ENCODE results near the gene NTN3.
"Not testable (repeated sequence)": the region's sequence is repeated elsewhere in the genome, so short reads cannot be mapped to it uniquely, and the experiment has no call there.

The NTN3 gene

GRCh38 chr16:2432286-2432685 lies 38.8 kb upstream of the NTN3 start:
- DNase-seq (ENCODE audit: insufficient read length, low spot score) (no peak), FAIRE-seq (no peak)
- TF ChIP-seq POLR2A (IDR thresholded peaks at IDR 0.05; ENCODE audit: low read depth, low read length), result no peak

GRCh38 chr16:2432801-2433505 lies 38.1 kb upstream of the NTN3 start:
- FAIRE-seq, result no peak
- TF ChIP-seq POLR2A (IDR thresholded peaks at IDR 0.05; ENCODE audit: low read depth, low read length), result no peak
- DNase-seq (ENCODE audit: insufficient read length, low spot score), result no peak

GRCh38 chr16:2435236-2435635 lies 35.9 kb upstream of the NTN3 start:
- not testable (repeated sequence) for DNase-seq (ENCODE audit: insufficient read length, low spot score); FAIRE-seq

GRCh38 chr16:2436110-2436509 lies 35.0 kb upstream of the NTN3 start:
- FAIRE-seq, result no peak
- no peak for TF ChIP-seq POLR2A (IDR thresholded peaks at IDR 0.05; ENCODE audit: low read depth, low read length)
- no peak for DNase-seq (ENCODE audit: insufficient read length, low spot score)

- no peak for TF ChIP-seq POLR2A (IDR thresholded peaks at IDR 0.05; ENCODE audit: low read depth, low read length)
- DNase-seq (ENCODE audit: insufficient read length, low spot score), result no peak
- no peak for FAIRE-seq
Observed at GRCh38 chr16:2437032-2437790, 33.9 kb upstream of the NTN3 start.

DNA sequence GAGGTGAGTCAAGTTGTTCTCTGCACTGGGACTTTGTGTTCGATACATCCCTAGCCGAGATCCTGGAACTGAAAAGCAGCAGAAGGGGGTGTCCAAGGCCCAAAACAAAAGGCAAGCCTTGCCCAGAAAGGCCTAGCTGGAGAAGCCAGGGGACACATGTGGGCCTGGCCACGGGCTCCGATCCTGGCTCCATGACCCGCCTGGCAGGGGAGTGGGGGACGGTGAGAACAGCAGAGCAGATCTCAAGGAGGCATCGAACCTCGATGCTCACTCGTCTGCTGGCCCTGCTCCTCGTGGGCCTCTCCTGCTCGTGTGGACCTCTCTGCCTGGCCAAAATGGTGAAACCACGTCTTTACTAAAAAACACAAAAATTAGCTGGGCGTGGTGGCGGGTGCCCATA lies 33.0 kb upstream of the NTN3 start:
- no peak for TF ChIP-seq POLR2A (IDR thresholded peaks at IDR 0.05; ENCODE audit: low read depth, low read length)
- FAIRE-seq (no peak), DNase-seq (ENCODE audit: insufficient read length, low spot score) (no peak)

DNA sequence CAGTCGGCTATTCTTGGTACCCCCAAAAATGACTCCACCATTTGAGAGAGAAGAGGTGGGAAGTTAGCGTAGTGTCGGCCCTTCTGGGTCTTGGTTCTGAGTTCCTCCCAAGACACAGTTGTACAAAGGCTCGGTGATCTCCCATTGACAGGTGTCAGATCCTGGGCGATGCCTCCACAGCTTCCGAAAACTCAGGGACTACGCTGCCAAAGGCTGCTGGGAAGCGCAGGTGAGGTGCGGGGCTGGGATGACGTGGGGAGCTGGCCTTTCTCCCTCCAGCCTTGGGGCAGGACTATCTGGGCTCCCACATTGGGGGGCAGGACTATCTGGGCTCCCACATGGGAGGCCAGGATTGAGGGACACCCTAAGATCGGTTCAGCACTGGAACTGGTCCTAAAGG lies 31.5 kb upstream of the NTN3 start:
- FAIRE-seq, result no peak

GRCh38 chr16:2441143-2441804 lies 29.8 kb upstream of the NTN3 start:
- not testable (repeated sequence) for DNase-seq (ENCODE audit: insufficient read length, low spot score); FAIRE-seq

More for the DNA sequence above, 31.5 kb upstream of the NTN3 start:
- DNase-seq (ENCODE audit: insufficient read length, low spot score), result no peak
- no peak for TF ChIP-seq POLR2A (IDR thresholded peaks at IDR 0.05; ENCODE audit: low read depth, low read length)

GRCh38 chr16:2443555-2443954 lies 27.5 kb upstream of the NTN3 start:
- DNase-seq (ENCODE audit: insufficient read length, low spot score) (no peak), FAIRE-seq (no peak)
- no peak for TF ChIP-seq POLR2A (IDR thresholded peaks at IDR 0.05; ENCODE audit: low read depth, low read length)

DNA sequence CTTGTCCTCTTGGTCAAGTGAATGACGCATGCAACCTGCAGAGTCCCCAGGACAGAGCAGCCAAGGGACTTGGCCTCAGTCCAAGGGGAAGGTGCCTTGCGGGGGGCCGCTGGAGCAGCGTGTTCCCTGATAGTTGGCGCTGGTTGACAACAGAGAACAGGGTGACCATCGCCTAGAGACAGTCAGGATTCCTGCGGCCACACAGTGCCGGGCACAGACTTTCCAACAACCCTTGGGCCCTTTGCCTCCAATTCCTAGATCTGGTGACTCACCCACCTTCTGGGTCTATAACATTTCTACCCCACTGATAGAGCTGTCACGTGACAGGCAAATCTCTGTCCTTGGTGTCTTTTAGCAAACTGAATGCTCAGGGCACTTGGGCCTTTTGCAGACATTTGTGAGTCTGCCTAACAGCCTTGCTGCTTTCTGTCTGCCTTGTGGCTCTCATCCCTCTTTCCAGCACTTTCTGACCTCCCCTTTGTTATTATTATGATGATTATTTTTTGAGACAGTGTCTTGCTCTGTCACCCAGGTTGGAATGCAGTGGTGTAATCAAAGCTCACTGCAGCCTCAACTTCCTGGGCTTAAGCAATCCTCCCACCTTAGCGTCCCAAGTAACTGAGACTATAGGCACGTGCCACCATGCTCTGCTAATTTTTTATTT lies 23.0 kb upstream of the NTN3 start:
- TF ChIP-seq POLR2A (IDR thresholded peaks at IDR 0.05; ENCODE audit: low read depth, low read length), result no peak
- FAIRE-seq (no peak), DNase-seq (ENCODE audit: insufficient read length, low spot score) (no peak)

DNA sequence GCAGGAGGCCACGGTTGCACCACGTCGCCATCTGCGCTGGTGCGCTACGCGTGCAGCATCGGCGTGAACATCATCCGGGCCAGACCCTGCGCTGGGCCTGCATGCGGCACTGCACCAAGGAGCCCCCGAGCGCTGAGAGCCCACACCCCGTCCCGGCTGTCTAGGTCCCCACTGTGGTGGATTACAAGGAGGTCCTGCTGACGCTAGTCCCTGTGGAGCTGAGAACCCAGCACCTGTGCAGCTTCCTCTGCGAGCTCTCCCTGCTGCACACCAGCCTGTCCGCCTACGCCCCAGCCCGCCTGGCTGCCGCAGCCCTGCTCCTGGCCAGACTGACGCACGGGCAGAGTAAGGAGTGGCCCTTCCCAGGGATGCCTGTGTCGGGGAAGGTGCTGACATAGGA lies 22.0 kb upstream of the NTN3 start:
- DNase-seq (ENCODE audit: insufficient read length, low spot score) (no peak), FAIRE-seq (no peak)
- TF ChIP-seq POLR2A (IDR thresholded peaks at IDR 0.05; ENCODE audit: low read depth, low read length), result no peak

GRCh38 chr16:2450535-2450934 lies 20.6 kb upstream of the NTN3 start:
- FAIRE-seq (no peak), DNase-seq (ENCODE audit: insufficient read length, low spot score) (no peak)

GRCh38 chr16:2450975-2451381 lies 20.1 kb upstream of the NTN3 start:
- TF ChIP-seq POLR2A (IDR thresholded peaks at IDR 0.05; ENCODE audit: low read depth, low read length), result no peak
- FAIRE-seq, result no peak
- DNase-seq (ENCODE audit: insufficient read length, low spot score), result no peak

More at GRCh38 chr16:2450535-2450934, 20.6 kb upstream of the NTN3 start:
- no peak for TF ChIP-seq POLR2A (IDR thresholded peaks at IDR 0.05; ENCODE audit: low read depth, low read length)

DNA sequence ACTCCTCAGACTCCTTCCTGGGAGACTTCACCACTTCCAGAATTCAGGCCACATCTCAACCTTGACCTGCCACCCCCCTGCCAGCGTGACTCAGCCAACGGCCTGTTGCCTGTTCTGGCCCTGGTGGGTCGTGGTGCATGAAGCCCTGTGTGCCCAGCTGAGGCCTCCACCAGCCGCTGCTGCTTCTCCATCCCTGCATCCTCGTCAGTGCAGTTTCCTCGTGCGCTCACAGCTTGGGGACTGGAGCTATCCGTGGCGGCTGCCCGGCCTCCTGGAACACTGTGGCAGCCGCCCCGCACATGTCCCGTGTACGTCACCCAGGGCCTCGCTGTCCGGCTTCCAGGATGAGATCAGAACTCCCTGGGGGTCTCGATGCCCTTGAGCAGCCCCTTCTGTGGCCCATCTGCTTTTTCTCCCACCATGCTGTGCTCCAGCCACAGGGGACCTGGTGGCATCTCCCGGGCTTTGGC lies 19.2 kb upstream of the NTN3 start:
- DNase-seq (ENCODE audit: insufficient read length, low spot score) (no peak), FAIRE-seq (no peak)
- no peak for TF ChIP-seq POLR2A (IDR thresholded peaks at IDR 0.05; ENCODE audit: low read depth, low read length)
